Right ventricle myocardium inferior (tissue), 1 donor: ENCODE data around the gene CDC42BPA. TPM values are rescaled to one million over a fixed set of nuclear protein-coding genes. Genes with fewer than 3 reads are reported as not detected.
A peak's percentile ranks its signal among the peaks of the same experiment; 100 is the strongest.
"Not testable (repeated sequence)": the region's sequence is repeated elsewhere in the genome, so short reads cannot be mapped to it uniquely, and the experiment has no call there.

ENCODE experiments used
- ATAC-seq: fragments of 200-7000 bp; cut with Tn5 transposase; one replicate; pipeline ENCODE4 v1.9.1; 2020; ENCODE audit warnings: mild to moderate bottlenecking, moderate library complexity
- DNase-seq: peaks from one replicate; pipeline ENCODE4 v3.0.0; 2021; ENCODE audit errors: missing footprints
- intact Hi-C: fragments of 100-400 bp; cut with DNase I; formaldehyde crosslinking; loops from one replicate; pipeline ENCODE4 v1.11.0; 2022
- total RNA-seq: library from RNA; stranded (reverse); fragmentation: NEBNext Ultra II Directional; extraction: Animal tissue kit (Norgen Biotek cat#: 25700); gene quantifications from one replicate; pipeline ENCODE4 v1.2.1, GENCODE V29; 2021
- donor health status: DM: no; HTN: yes; CAD: no; lungs with severe emphysema.

CDC42BPA gene
- total RNA-seq, 1 donor from 2014 or later, result 37.2 TPM

DNA sequence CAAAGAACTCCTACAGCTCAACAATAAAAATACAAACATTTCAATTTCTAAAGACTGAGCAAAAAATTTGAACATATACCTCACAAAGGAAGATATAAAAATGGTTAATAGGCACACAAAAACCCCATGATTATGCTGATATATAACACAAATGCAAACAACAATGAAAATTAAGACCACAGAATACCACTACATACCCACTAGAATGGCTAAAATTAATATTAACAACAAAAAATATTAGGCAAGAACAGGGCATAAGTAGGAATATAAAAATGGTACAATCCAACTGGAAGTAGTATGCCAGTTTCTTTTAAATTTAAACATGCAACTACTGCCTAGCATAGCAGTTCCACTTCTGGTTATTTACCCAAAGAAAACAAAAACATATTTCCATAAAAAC is 77.3 kb downstream of the CDC42BPA start:
- DNase-seq, result no peak
- intact Hi-C loops, result loop anchor here (5.0 to 10.0 kb wide), 3 partner anchors 76 to 326 kb away; partner anchors contain the start of gene CDC42BPA

DNA sequence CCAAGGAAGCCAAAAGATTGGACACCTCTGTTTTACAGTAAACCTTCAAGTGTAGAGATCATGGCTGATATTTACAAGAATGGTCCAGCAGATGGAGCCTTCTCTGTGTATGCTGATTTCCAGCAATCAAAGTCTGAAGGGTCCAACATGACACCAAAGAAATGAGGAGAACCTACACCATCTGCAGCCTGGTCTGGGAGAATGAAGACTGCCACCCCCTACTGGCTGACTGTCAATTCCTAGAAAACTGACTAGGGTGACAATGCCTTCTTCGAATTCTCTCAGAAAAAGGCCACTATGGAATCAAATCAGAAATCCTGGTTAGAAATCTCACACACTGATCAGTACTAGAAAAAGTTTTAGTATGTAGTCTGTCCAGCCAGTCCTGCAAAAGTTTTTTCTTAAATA is 83.3 kb downstream of the CDC42BPA start:
- intact Hi-C loops, result loop anchor here (5.0 kb wide), 1 partner anchor 202 kb away; no protein-coding TSS in a partner anchor
- no peak for DNase-seq

More for the DNA sequence above, 77.3 kb downstream of the CDC42BPA start:
- ATAC-seq, result no peak

GRCh38 chr1:227231128-227231527 is 87.2 kb downstream of the CDC42BPA start:
- intact Hi-C loops, result not testable (repeated sequence)

More for the DNA sequence above, 83.3 kb downstream of the CDC42BPA start:
- ATAC-seq, result peak; percentile 50

GRCh38 chr1:227228201-227228600 is 90.1 kb downstream of the CDC42BPA start:
- DNase-seq (no peak), ATAC-seq (no peak)
- intact Hi-C loops, result no loop called here

More at GRCh38 chr1:227231128-227231527, 87.2 kb downstream of the CDC42BPA start:
- not testable (repeated sequence) for DNase-seq, ATAC-seq

- ATAC-seq (no peak), DNase-seq (no peak)
- intact Hi-C loops, result no loop called here
Measured at GRCh38 chr1:227227761-227228160, 90.5 kb downstream of the CDC42BPA start.

GRCh38 chr1:227225715-227226346 is 92.5 kb downstream of the CDC42BPA start:
- intact Hi-C loops, result no loop called here
- no peak for ATAC-seq
- no peak for DNase-seq

GRCh38 chr1:227223171-227223806 is 95.0 kb downstream of the CDC42BPA start:
- intact Hi-C loops, result no loop called here
- DNase-seq, result no peak
- no peak for ATAC-seq

DNA sequence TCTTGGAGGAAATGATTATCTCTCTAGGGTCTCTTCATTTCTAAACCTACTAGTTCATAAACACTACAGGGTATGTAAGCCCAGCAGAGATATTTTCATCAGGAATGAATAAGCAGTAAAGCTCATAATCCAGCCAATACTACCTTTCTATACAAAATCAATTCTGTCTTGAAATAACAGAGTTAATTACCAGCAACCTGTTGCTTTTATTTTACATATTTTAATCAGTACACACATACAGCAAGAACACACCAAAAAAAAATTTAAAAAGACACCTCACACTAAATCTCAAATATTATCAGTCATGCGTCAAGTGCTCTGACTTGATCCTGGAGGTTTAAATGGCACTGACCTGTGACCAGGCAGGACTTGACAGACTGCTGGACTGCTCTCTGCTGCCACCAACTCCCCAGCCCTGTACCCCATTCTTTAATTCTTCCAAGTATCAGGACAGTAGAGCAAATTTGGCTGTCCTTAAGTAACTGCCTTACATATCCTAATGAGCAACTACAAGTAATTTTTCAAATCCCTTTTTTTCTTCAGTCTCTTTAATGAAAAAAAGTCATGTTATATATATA is 98.5 kb downstream of the CDC42BPA start:
- intact Hi-C loops, result no loop called here
- no peak for DNase-seq
- ATAC-seq, result peak; percentile 51

DNA sequence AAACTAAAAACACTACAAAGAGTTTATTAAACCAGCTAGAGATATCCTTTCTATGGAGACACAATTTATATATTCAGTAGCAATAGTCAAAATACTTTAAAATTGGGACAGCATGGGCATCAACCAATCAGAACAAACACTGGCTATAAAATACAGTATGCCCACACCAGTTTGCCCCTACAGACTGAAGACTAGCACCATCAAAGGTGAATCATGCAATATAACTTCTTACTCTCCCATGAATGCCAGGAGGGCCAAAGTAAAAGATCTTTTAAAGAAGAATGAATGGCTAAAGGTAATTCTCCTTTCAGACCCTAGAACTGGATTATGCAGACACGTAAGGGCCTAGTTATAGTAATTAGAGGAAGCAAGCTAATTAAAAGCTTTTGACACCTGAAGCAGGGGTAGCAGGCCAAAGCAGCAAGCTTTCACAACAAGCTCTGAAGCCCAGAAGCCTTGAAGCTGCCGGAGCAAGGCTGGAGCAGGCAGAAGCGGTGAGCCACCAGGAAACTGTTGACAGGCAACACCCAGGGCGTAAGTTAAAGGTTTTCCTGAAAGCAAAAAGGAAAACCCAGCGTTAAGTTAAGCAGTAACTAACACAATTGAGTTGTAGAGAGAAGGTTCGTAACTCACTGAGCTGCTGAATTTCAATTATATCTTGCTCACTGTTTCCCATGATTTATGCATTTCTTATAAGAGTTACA is 99.3 kb downstream of the CDC42BPA start:
- ATAC-seq (no peak), DNase-seq (no peak)
- intact Hi-C loops, result no loop called here

GRCh38 chr1:227215863-227216510 is 102.3 kb downstream of the CDC42BPA start:
- ATAC-seq, result no peak
- intact Hi-C loops, result no loop called here
- DNase-seq, result no peak

GRCh38 chr1:227214207-227214606 is 104.1 kb downstream of the CDC42BPA start:
- intact Hi-C loops, result no loop called here
- ATAC-seq, result no peak
- DNase-seq, result no peak

DNA sequence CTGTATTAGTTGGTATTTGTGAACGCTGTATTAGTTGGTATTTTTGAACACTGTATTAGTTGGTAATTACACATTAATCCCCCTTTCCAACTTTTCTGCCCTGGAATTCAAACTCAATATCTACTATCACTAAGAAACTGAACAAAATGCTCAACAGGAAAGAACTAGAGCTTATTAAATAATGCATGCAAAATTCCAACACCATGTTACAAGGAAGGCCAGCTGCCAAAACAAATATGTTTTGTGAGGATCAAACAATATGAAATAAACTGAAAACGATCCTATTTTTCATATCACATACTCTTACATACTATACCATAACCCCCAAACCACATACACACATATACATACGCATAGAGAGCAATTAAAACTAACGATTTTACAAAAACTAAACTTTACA is 104.9 kb downstream of the CDC42BPA start:
- DNase-seq (no peak), ATAC-seq (no peak)
- intact Hi-C loops, result no loop called here

- intact Hi-C loops, result no loop called here
- DNase-seq, result no peak
- no peak for ATAC-seq
Measured at GRCh38 chr1:227212164-227212563, 106.1 kb downstream of the CDC42BPA start.

DNA sequence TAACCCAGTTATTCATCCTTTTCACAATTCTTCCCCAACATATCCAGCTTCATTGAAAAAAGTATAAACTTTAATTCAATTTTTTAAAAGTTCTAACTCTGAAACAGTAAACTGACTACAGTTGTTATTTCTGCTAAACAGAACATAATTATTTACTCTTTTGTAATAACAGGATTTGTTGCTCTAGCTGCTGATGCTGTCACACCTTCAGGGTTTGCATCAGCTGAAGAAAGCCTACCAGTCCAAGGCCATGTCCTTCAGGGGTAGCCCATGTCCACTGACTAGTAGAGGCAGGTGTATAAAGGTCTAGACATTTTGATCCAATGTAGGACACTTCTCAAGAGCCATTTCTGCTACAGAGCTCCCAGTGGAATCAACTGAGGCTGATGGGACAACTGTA is 107.7 kb downstream of the CDC42BPA start:
- intact Hi-C loops, result no loop called here
- ATAC-seq, result no peak
- DNase-seq, result no peak

- intact Hi-C loops, result no loop called here
- DNase-seq, result no peak
- ATAC-seq, result no peak
Measured at GRCh38 chr1:227197064-227197463, 121.2 kb downstream of the CDC42BPA start.

GRCh38 chr1:227192163-227192562 is 126.1 kb downstream of the CDC42BPA start:
- ATAC-seq (no peak), DNase-seq (peak; percentile 61)
- intact Hi-C loops, result no loop called here

DNA sequence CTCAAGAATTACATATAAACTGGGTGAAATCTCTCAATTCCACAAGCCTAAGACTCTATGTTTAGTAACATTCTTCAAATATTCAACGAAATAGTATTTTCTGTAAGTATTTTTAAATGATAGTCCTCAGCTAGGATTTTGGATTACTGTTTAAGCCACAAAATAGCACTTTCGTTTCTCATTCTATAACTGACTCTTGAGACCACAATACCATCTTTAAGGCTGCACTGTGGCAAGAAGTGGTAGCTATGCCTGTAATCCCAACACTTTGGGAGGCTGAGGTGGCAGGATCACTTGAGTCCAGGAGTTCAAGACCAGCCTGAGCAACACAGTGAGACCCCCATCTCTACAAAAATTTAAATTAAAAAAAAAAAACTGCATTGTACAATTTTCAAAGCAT is 126.7 kb downstream of the CDC42BPA start:
- ATAC-seq, result no peak
- no peak for DNase-seq
- intact Hi-C loops, result no loop called here

DNA sequence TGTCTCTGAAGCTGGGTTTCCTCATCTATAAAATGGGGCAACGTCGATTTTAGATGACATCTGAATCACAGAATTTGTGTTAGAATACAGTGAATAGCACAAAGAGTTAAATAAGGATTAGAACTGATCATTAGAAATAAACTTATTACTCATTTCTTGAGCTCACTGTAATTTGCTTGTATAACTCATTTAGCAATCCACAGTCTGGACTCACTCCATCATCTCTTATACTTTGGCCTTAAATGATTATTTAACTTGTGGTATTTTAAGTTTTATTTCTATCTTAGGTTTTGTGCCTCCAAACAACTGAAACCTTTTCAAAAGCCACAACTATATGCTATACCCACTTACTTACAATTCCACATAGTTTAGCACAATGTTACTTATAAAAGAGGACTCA is 128.0 kb downstream of the CDC42BPA start:
- intact Hi-C loops, result no loop called here
- ATAC-seq, result no peak
- no peak for DNase-seq

GRCh38 chr1:227185291-227185690 is 133.0 kb downstream of the CDC42BPA start:
- no peak for ATAC-seq
- intact Hi-C loops, result no loop called here

More at GRCh38 chr1:227185291-227185690, 133.0 kb downstream of the CDC42BPA start:
- DNase-seq, result no peak
